Peyer's patch (tissue), 4 donors: ENCODE measurements around the gene ABCC4. TPM values are rescaled to one million over a fixed set of nuclear protein-coding genes. Genes with fewer than 3 reads are reported as not detected.
"Not testable (repeated sequence)": the region's sequence is repeated elsewhere in the genome, so short reads cannot be mapped to it uniquely, and the experiment has no call there.

Experiments used
- DNase-seq, 3 donors: peaks; one replicate each; pipeline ENCODE4 v3.0.0-alpha.2; 2017 to 2019
- H3K27ac ChIP-seq, 4 donors: fragments of 200-600 bp; sonication (generic); one replicate each; pipeline ENCODE4 v1.5.1; 2016 to 2019
- H3K27me3 ChIP-seq, 2 donors: fragments of 200-600 bp; sonication (generic); one replicate each; pipeline ENCODE4 v1.5.1; 2019
- H3K36me3 ChIP-seq, 3 donors: fragments of 200-600 bp; sonication (generic); one replicate each; pipeline ENCODE4 v1.5.1; 2016 to 2019
- H3K4me1 ChIP-seq, 4 donors: fragments of 200-600 bp; sonication (generic); one replicate each; pipeline ENCODE4 v1.5.1; 2016 to 2019
- H3K4me3 ChIP-seq, 4 donors: fragments of 200-600 bp; sonication (generic); 1 replicate in 3 of 4; 2 replicates in 1 of 4; pipeline ENCODE4 v1.5.1; 2016 to 2019; ENCODE audit warnings: mild to moderate bottlenecking in 1 of 4
- H3K9me3 ChIP-seq, 4 donors: fragments of 200-600 bp; sonication (generic); one replicate each; pipeline ENCODE4 v1.5.1; 2016 to 2019; ENCODE audit warnings: mild to moderate bottlenecking in 1 of 4
- POLR2A ChIP-seq, 2 donors: fragments of 450-650 bp; IDR thresholded peaks; one replicate each; pipeline ENCODE4 v1.5.1; 2017; ENCODE audit warnings: antibody characterized with exemption in 2 of 2, mild to moderate bottlenecking in 2 of 2, moderate library complexity in 2 of 2
- total RNA-seq, 4 donors: library from RNA; depleted of rRNA; stranded (reverse); fragments of >200 nt; gene quantifications; one replicate each; pipeline ENCODE4 v1.1.0, GENCODE V29; 2016
- TF ChIP-seq, protein P1 (sequence below), 6 experiments: fragments of 450-650 bp in 4 of 6; fragments of 200-600 bp in 2 of 6; sonication (generic) in 1 of 6; IDR thresholded peaks; one replicate each; pipeline ENCODE4 v1.5.1; 2017 to 2019; ENCODE audit warnings: antibody characterized with exemption in 6 of 6, mild to moderate bottlenecking in 3 of 6, moderate library complexity in 1 of 6

The ABCC4 gene
- total RNA-seq, 4 donors from 2014 or later = 7.2 to 81.7 (median 13.7) TPM

DNA sequence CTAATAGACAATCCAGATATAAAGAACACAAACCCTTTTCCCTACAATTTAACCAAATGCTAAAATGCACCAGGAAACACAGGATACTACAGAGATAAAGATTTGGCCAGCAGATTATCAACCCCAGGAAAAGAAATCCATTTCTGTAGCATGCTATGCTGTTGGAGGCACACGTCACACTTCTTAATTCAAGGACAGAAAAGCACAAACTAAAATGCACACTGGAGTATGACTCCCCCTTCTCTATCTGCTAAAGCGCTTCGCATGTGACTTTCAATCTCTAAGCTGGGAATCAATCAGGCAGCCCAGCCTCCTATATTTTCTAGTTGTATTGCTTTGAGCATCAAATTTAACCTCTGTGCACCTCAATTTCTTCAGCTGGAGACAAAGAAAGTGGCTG, 22.2 kb downstream of the ABCC4 start:
- Histone ChIP-seq H3K27ac (no peak overlapping the region), H3K4me1 (peaks cover 0 to 13% (median 0%) of the 10 kb centered on the region in 4 donors), H3K9me3 (no peaks in the 10 kb centered on the region), H3K4me3 (no peak overlapping the region), H3K27me3 (no peaks in the 10 kb centered on the region), H3K36me3 (no peaks in the 10 kb centered on the region)
- DNase-seq = no peak
- TF ChIP-seq, protein P1, sequence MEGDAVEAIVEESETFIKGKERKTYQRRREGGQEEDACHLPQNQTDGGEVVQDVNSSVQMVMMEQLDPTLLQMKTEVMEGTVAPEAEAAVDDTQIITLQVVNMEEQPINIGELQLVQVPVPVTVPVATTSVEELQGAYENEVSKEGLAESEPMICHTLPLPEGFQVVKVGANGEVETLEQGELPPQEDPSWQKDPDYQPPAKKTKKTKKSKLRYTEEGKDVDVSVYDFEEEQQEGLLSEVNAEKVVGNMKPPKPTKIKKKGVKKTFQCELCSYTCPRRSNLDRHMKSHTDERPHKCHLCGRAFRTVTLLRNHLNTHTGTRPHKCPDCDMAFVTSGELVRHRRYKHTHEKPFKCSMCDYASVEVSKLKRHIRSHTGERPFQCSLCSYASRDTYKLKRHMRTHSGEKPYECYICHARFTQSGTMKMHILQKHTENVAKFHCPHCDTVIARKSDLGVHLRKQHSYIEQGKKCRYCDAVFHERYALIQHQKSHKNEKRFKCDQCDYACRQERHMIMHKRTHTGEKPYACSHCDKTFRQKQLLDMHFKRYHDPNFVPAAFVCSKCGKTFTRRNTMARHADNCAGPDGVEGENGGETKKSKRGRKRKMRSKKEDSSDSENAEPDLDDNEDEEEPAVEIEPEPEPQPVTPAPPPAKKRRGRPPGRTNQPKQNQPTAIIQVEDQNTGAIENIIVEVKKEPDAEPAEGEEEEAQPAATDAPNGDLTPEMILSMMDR (IDR thresholded peaks at IDR 0.05) = no peak
- no peak for TF ChIP-seq POLR2A (IDR thresholded peaks at IDR 0.05)

DNA sequence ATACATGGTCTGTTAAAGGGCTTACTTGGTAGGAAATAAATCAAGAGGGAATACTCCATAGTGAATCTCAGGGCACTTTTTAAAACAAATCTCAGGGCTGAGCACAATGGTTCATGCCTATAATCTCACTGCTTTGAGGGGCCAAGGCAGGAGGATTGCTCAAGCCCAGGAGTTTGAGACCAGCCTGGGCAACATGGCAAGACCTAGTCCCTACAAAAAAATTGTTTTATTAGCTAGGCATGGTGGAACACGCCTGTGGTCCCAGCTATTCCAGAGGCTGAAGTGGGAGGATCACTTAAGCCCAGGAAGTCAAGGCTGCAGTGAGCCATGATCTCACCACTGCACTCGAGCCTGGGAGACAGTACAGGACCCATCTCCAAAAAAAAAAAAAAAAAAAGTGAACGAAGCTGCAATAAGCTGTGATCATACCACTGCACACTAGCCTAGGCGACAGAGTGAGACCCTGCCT, 25.2 kb downstream of the ABCC4 start:
- no peak overlapping the region for H3K4me3 ChIP-seq
- TF ChIP-seq, protein P1 (IDR thresholded peaks at IDR 0.05) = no peak
- TF ChIP-seq POLR2A (IDR thresholded peaks at IDR 0.05) = no peak
- H3K9me3 ChIP-seq = no peaks in the 10 kb centered on the region
- no peaks in the 10 kb centered on the region for H3K36me3 ChIP-seq
- peaks cover 0 to 13% (median 0%) of the 10 kb centered on the region in 4 donors for H3K4me1 ChIP-seq
- H3K27me3 ChIP-seq = no peaks in the 10 kb centered on the region
- peak overlapping the region in 2 of 4 donors; percentile 41 to 60 for H3K27ac ChIP-seq
- DNase-seq = no peak

DNA sequence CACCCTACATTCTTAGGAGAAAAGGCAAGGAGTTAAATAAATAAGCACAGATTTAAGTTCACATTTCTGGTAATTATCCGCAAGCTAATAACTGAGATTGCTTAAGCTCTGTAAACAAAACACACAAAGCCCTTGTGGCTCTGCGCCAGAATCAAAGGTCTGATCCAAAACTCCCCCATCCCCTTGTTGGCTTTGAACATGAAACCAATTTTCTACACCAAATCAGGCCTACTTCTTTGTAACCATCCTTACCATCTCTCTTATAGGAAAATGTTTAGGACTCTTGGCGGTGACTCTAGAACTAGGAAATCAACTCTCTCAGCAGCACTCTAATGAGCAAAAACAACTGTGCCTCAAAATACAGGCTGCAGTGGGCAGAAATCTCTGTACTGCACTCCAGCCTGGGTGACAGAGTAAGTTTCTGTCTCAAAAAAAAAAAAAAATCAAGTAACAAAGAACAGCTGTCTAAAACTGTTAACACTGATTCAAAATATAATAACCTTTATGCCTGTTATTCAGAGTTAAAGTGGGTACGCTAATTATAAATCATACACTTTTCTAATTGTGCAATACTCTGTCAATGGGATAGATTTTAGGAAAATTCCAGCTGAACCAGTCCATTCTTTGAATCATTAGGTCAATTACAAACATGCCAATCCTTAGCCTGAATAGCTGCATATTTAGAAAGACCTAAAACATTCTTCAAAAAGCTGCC, 25.8 kb downstream of the ABCC4 start:
- Histone ChIP-seq H3K9me3 (no peaks in the 10 kb centered on the region), H3K4me1 (peaks cover 0 to 13% (median 0%) of the 10 kb centered on the region in 4 donors), H3K27ac (peak overlapping the region in 2 of 4 donors; percentile 41 to 60), H3K4me3 (no peak overlapping the region), H3K27me3 (no peaks in the 10 kb centered on the region), H3K36me3 (no peaks in the 10 kb centered on the region)
- DNase-seq = no peak
- TF ChIP-seq, protein P1 (IDR thresholded peaks at IDR 0.05) = no peak
- no peak for TF ChIP-seq POLR2A (IDR thresholded peaks at IDR 0.05)

DNA sequence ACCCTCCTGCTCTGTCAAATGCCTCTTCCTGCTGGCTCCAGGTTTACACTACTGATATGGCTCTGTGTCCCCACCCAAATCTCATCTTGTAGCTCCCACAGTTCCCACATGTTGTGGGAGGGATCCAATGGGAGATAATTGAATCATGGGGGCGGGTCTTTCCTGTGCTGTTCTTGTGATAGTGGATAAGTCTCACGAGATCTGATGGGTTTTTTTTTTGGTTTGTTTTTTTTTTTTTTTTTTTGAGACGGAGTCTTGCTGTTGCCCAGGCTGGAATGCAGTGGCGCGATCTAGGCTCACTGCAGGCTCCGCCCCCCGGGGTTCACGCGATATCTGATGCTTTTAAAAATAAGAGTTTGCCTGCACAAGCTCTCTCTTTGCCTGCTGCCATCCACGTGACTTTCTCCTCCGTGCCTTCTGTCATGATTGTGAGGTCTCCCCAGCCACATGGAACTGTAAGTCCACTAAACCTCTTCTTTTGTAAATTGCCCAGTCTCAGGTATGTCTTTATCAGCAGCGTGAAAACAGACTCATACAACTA, 27.6 kb downstream of the ABCC4 start:
- not testable (repeated sequence) for DNase-seq, H3K4me3 ChIP-seq, H3K27me3 ChIP-seq, H3K36me3 ChIP-seq, H3K9me3 ChIP-seq
- H3K4me1 ChIP-seq = peaks cover 0 to 17% (median 0%) of the 10 kb centered on the region in 4 donors
- peak overlapping the region in 3 of 4 donors; percentile 43 to 60 (median 49) for H3K27ac ChIP-seq

DNA sequence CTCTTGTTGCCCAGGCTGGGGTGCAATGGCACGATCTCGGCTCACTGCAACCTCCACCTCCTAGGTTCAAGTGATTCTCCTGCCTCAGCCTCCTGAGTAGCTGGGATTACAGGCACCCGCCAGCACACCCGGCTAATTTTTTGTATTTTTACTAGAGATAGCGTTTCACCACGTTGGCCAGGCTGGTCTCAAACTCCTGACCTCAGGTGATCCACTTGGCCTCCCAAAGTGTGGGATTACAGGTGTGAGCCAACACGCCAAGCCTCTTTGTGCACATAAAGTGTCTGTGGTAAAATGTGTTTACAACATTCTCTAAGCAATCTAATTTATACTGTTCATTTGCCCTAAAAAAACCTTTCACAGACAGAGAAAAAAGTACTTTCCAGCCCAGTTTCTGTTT, 29.2 kb downstream of the ABCC4 start:
- H3K36me3 ChIP-seq, H3K9me3 ChIP-seq, DNase-seq, H3K4me3 ChIP-seq, H3K27me3 ChIP-seq: not testable (repeated sequence)
- H3K4me1 ChIP-seq = peaks cover 0 to 22% (median 0%) of the 10 kb centered on the region in 4 donors
- H3K27ac ChIP-seq = peak overlapping the region; percentile 31 to 76 (median 57)

DNA sequence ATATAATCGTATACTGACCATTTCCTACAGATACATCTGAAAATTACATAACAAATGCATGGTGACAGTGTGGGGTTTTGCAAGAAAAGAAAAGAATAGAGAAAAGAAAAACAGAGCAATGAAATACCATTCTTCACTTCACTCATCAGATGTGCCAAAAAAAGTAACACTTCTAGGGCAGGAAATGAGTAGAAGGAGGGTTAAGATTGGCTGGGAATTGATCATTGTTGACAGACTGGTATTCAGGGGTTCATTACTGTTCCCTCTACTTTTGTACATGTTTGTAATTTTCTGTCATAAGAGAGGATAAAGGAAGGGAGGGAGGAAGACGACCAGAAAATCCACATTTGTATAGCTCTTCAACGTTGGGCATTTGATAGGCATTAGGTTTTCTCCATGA, 31.5 kb downstream of the ABCC4 start:
- Histone ChIP-seq H3K27ac (peak overlapping the region in 1 of 4 donors; percentile 76), H3K9me3 (no peaks in the 10 kb centered on the region), H3K27me3 (no peaks in the 10 kb centered on the region), H3K4me1 (peaks cover 0 to 16% (median 0%) of the 10 kb centered on the region in 4 donors), H3K36me3 (no peaks in the 10 kb centered on the region), H3K4me3 (no peak overlapping the region)
- no peak for DNase-seq
- TF ChIP-seq, protein P1 (IDR thresholded peaks at IDR 0.05) = no peak
- TF ChIP-seq POLR2A (IDR thresholded peaks at IDR 0.05) = no peak

DNA sequence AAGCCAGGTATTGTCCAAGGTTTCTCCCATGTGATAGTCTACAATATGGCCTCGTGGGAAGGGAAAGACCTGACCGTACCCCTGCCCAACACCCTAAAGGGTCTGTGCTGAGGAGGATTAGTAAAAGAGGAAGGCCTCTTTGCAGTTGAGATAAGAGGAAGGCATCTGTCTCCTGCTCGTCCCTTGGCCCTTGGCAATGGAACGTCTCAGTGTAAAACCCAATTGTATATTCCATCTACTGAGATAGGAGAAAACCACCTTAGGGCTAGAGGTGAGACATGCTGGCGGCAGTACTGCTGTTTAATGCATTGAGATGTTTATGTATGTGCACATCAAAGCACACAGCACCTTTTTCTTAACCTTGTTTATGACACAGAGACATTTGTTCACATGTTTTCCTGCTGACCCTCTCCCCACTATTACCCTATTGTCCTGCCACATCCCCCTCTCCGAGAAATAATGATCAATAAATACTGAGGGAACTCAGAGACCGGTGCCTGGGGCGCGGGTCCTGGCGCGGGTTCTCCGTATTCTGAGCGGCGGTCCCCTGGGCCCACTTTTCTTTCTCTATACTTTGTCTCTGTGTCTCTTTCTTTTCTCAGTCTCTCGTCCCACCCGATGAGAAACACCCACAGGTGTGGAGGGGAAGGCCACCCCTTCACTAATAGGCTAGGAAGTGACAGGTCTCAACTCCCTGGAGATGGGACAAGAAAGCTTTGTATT, 32.7 kb downstream of the ABCC4 start:
- peak overlapping the region in 3 of 4 donors; percentile 9 to 64 (median 32) for H3K27ac ChIP-seq
- H3K4me1 ChIP-seq, DNase-seq, H3K4me3 ChIP-seq, H3K27me3 ChIP-seq, H3K9me3 ChIP-seq, H3K36me3 ChIP-seq: not testable (repeated sequence)
